Endodermal cell (in vitro differentiated cells): ENCODE measurements around the gene AKT1S1. TPM values are rescaled to one million over a fixed set of nuclear protein-coding genes. Genes with fewer than 3 reads are reported as not detected.

Source experiments
- DNase-seq: peaks from one replicate; pipeline ENCODE4 v3.0.0-alpha.2; 2017
- H3K27ac ChIP-seq: 2 replicates; pipeline ENCODE4 v1.5.1; 2013; ENCODE audit warnings: mild to moderate bottlenecking, low read depth, low read length, moderate library complexity
- H3K27me3 ChIP-seq: 2 replicates; pipeline ENCODE4 v1.6.1; 2013; ENCODE audit warnings: mild to moderate bottlenecking, low read length, moderate library complexity; ENCODE audit not compliant: insufficient read depth, control insufficient read depth, poor library complexity, severe bottlenecking
- H3K36me3 ChIP-seq: 2 replicates; pipeline ENCODE4 v1.7.0; 2013; ENCODE audit warnings: mild to moderate bottlenecking, low read length, moderate library complexity; ENCODE audit not compliant: control insufficient read depth, insufficient read depth
- H3K4me1 ChIP-seq: one replicate; pipeline ENCODE4 v1.7.0; 2013; ENCODE audit warnings: low read length; ENCODE audit not compliant: control insufficient read depth, insufficient read depth
- H3K4me3 ChIP-seq: 2 replicates; pipeline ENCODE4 v1.5.1; 2013; ENCODE audit warnings: mild to moderate bottlenecking, low read length, moderate library complexity
- H3K9ac ChIP-seq: 2 replicates; pipeline ENCODE4 v1.6.1; 2013; ENCODE audit warnings: mild to moderate bottlenecking, low read length, moderate library complexity; ENCODE audit not compliant: poor library complexity, severe bottlenecking; ENCODE audit errors: extremely low read depth
- H3K9me3 ChIP-seq: 2 replicates; pipeline ENCODE4 v1.6.1; 2013; ENCODE audit warnings: mild to moderate bottlenecking, low read length, moderate library complexity; ENCODE audit not compliant: control insufficient read depth
- H3K27ac Mint-ChIP-seq: 2 replicates; pipeline ENCODE4 v1.8.0; 2020; ENCODE audit warnings: mixed read lengths
- H3K27me3 Mint-ChIP-seq: 2 replicates; pipeline ENCODE4 v1.8.0; 2021; ENCODE audit warnings: mild to moderate bottlenecking, mixed read lengths; ENCODE audit not compliant: insufficient read depth
- H3K36me3 Mint-ChIP-seq: 2 replicates; pipeline ENCODE4 v1.8.0; 2020; ENCODE audit warnings: low read depth, mixed read lengths
- H3K4me1 Mint-ChIP-seq: 2 replicates; pipeline ENCODE4 v1.8.0; 2020; ENCODE audit warnings: mixed read lengths
- H3K4me3 Mint-ChIP-seq: 2 replicates; pipeline ENCODE4 v1.8.0; 2020; ENCODE audit warnings: mild to moderate bottlenecking, moderate library complexity, mixed read lengths
- H3K9me3 Mint-ChIP-seq: 2 replicates; pipeline ENCODE4 v1.8.0; 2020; ENCODE audit warnings: mild to moderate bottlenecking, mixed read lengths
- CTCF ChIP-seq: fragments of 200-600 bp; sonication (generic); conservative IDR thresholded peaks from 2 replicates; pipeline ENCODE4 v1.5.0; 2021; ENCODE audit warnings: antibody characterized with exemption, mild to moderate bottlenecking
- WGBS, 2 experiments: methylation state at CpG; one replicate each; pipeline versions ENCODE4 v1.1.5 to v1.1.7; 2013; ENCODE audit warnings: missing lambda C conversion rate in 2 of 2, mixed read lengths in 1 of 2; ENCODE audit not compliant: insufficient coverage in 1 of 2, insufficient read length in 1 of 2; 5-methylcytosine and 5-hydroxymethylcytosine counted together
- total RNA-seq, 2 donors: library from RNA; stranded (reverse); fragmentation: NEBNext Ultra II Directional in 1 of 2; extraction: Animal tissue kit (Norgen Biotek cat#: 25700) in 1 of 2; gene quantifications; 2 replicates in 1 of 2; 3 replicates in 1 of 2; pipeline ENCODE4 v1.2.1, GENCODE V29; 2021

Gene AKT1S1
- total RNA-seq, 2 donors from 2014 or later, result 41.3 to 47.0 TPM

- no peaks in the 10 kb centered on the region for H3K9me3 ChIP-seq
- 77 to 85% methylated on average over 12 to 20 of the region's 20 CpGs for WGBS, 2 experiments
- DNase-seq, result no peak
- no peaks in the 10 kb centered on the region for H3K4me1 ChIP-seq
- H3K27ac ChIP-seq, result no peak within 1 kb of the TSS
- Mint-ChIP-seq H3K9me3 (no peaks in the 10 kb centered on the region), H3K4me1 (no peaks in the 10 kb centered on the region), H3K36me3 (no peaks in the 10 kb centered on the region), H3K4me3 (no peak within 1 kb of the TSS), H3K27me3 (peaks cover 32% of the 10 kb centered on the region), H3K27ac (no peak within 1 kb of the TSS)
- H3K9ac ChIP-seq, result no peak within 1 kb of the TSS
- no peak within 1 kb of the TSS for H3K4me3 ChIP-seq
- no peak for TF ChIP-seq CTCF
- no peaks in the 10 kb centered on the region for H3K36me3 ChIP-seq
- no peaks in the 10 kb centered on the region for H3K27me3 ChIP-seq
Measured at GRCh38 chr19:49896863-49897621, 19.9 kb upstream of the AKT1S1 start, which contains the start of gene IL4I1. TSS of gene IL4I1 (minus strand) at chr19:49896887. CDS start at chr19:49896160, 727 bp downstream.

- WGBS, 2 experiments, result 83 to 90% methylated on average over 12 to 14 of the region's 17 CpGs
- no peaks in the 10 kb centered on the region for H3K4me1 Mint-ChIP-seq
- Histone ChIP-seq H3K27me3 (no peaks in the 10 kb centered on the region), H3K4me1 (no peaks in the 10 kb centered on the region), H3K9me3 (no peaks in the 10 kb centered on the region), H3K36me3 (no peaks in the 10 kb centered on the region), H3K4me3 (no peak overlapping the region), H3K27ac (no peak overlapping the region), H3K9ac (no peak overlapping the region)
- no peaks in the 10 kb centered on the region for H3K36me3 Mint-ChIP-seq
- H3K4me3 Mint-ChIP-seq, result no peak overlapping the region
- H3K9me3 Mint-ChIP-seq, result no peaks in the 10 kb centered on the region
- H3K27me3 Mint-ChIP-seq, result peaks cover 44% of the 10 kb centered on the region
- no peak overlapping the region for H3K27ac Mint-ChIP-seq
- no peak for TF ChIP-seq CTCF
- no peak for DNase-seq
Measured at GRCh38 chr19:49895566-49896297, 18.6 kb upstream of the AKT1S1 start.

- H3K4me3 ChIP-seq, result no peak overlapping the region
- H3K36me3 ChIP-seq, result no peaks in the 10 kb centered on the region
- Mint-ChIP-seq H3K27me3 (peaks cover 49% of the 10 kb centered on the region), H3K4me3 (no peak overlapping the region), H3K27ac (no peak overlapping the region), H3K36me3 (no peaks in the 10 kb centered on the region), H3K4me1 (no peaks in the 10 kb centered on the region), H3K9me3 (no peaks in the 10 kb centered on the region)
- H3K27ac ChIP-seq, result no peak overlapping the region
- no peak overlapping the region for H3K9ac ChIP-seq
- 91 to 100% methylated on average over 5 to 16 of the region's 17 CpGs for WGBS, 2 experiments
- no peak for TF ChIP-seq CTCF
- DNase-seq, result no peak
- no peaks in the 10 kb centered on the region for H3K9me3 ChIP-seq
- H3K4me1 ChIP-seq, result no peaks in the 10 kb centered on the region
- no peaks in the 10 kb centered on the region for H3K27me3 ChIP-seq
Measured at GRCh38 chr19:49894879-49895565, 17.9 kb upstream of the AKT1S1 start.
